ENCODE results near the gene VPS52.

VPS52 gene

GRCh38 chr6:33271468-33272274 lies at the start of gene VPS52, which contains the start of gene RPS18:
VPS52 (minus strand) TSS chr6:33271876; CDS start chr6:33271675, 201 bp downstream.
RPS18 (plus strand) TSS chr6:33272075; CDS start chr6:33272120, 45 bp downstream.
- peaks cover 66% of the 10 kb centered on the region for H3K36me3 ChIP-seq (ENCODE audit: insufficient read depth, low read length)
- no peaks in the 10 kb centered on the region for H3K9me3 ChIP-seq (ENCODE audit: low read length)

GRCh38 chr6:33321227-33321626 lies 49.6 kb upstream of the VPS52 start:
- H3K36me3 ChIP-seq (ENCODE audit: insufficient read depth, low read length), result peaks cover 33% of the 10 kb centered on the region
- peaks cover 49% of the 10 kb centered on the region for H3K4me1 ChIP-seq (ENCODE audit: insufficient read depth, low read length)
- H2AFZ ChIP-seq (ENCODE audit: low read depth, low read length), result no peak overlapping the region
- no peaks in the 10 kb centered on the region for H3K9me3 ChIP-seq (ENCODE audit: low read length)
- no peaks in the 10 kb centered on the region for H3K27me3 ChIP-seq (ENCODE audit: insufficient read depth, low read length)
- peak overlapping the region; percentile 62 for H3K4me3 ChIP-seq (ENCODE audit: low read length)

More at GRCh38 chr6:33271468-33272274, at the start of gene VPS52, which contains the start of gene RPS18:
- H3K4me3 ChIP-seq (ENCODE audit: low read length), result peak within 1 kb of the TSS; percentile 91
- no peaks in the 10 kb centered on the region for H3K27me3 ChIP-seq (ENCODE audit: insufficient read depth, low read length)
- H3K4me1 ChIP-seq (ENCODE audit: insufficient read depth, low read length), result peaks cover 44% of the 10 kb centered on the region
- H2AFZ ChIP-seq (ENCODE audit: low read depth, low read length), result peak within 1 kb of the TSS; percentile 93

- Histone ChIP-seq H3K4me3 (ENCODE audit: low read length) (no peak overlapping the region), H3K27me3 (ENCODE audit: insufficient read depth, low read length) (no peaks in the 10 kb centered on the region), H3K4me1 (ENCODE audit: insufficient read depth, low read length) (peaks cover 49% of the 10 kb centered on the region)
Observed at GRCh38 chr6:33320315-33321181, 48.9 kb upstream of the VPS52 start.

GRCh38 chr6:33319939-33320314 lies 48.3 kb upstream of the VPS52 start:
- Histone ChIP-seq H3K9me3 (ENCODE audit: low read length) (no peaks in the 10 kb centered on the region), H2AFZ (ENCODE audit: low read depth, low read length) (no peak overlapping the region), H3K4me3 (ENCODE audit: low read length) (no peak overlapping the region), H3K36me3 (ENCODE audit: insufficient read depth, low read length) (peaks cover 40% of the 10 kb centered on the region), H3K4me1 (ENCODE audit: insufficient read depth, low read length) (peaks cover 51% of the 10 kb centered on the region), H3K27me3 (ENCODE audit: insufficient read depth, low read length) (no peaks in the 10 kb centered on the region)

More at GRCh38 chr6:33320315-33321181, 48.9 kb upstream of the VPS52 start:
- Histone ChIP-seq H3K9me3 (ENCODE audit: low read length) (no peaks in the 10 kb centered on the region), H2AFZ (ENCODE audit: low read depth, low read length) (no peak overlapping the region), H3K36me3 (ENCODE audit: insufficient read depth, low read length) (peaks cover 39% of the 10 kb centered on the region)

- H2AFZ ChIP-seq (ENCODE audit: low read depth, low read length), result peak overlapping the region; percentile 54
- peak overlapping the region; percentile 66 for H3K4me3 ChIP-seq (ENCODE audit: low read length)
- H3K36me3 ChIP-seq (ENCODE audit: insufficient read depth, low read length), result peaks cover 40% of the 10 kb centered on the region
- no peaks in the 10 kb centered on the region for H3K27me3 ChIP-seq (ENCODE audit: insufficient read depth, low read length)
- H3K4me1 ChIP-seq (ENCODE audit: insufficient read depth, low read length), result peaks cover 52% of the 10 kb centered on the region
- no peaks in the 10 kb centered on the region for H3K9me3 ChIP-seq (ENCODE audit: low read length)
Observed at GRCh38 chr6:33318426-33319073, 46.9 kb upstream of the VPS52 start.

- H3K4me1 ChIP-seq (ENCODE audit: insufficient read depth, low read length), result peaks cover 52% of the 10 kb centered on the region
- H2AFZ ChIP-seq (ENCODE audit: low read depth, low read length), result peak within 1 kb of the TSS; percentile 54
- peak within 1 kb of the TSS; percentile 66 for H3K4me3 ChIP-seq (ENCODE audit: low read length)
- H3K9me3 ChIP-seq (ENCODE audit: low read length), result no peaks in the 10 kb centered on the region
- peaks cover 40% of the 10 kb centered on the region for H3K36me3 ChIP-seq (ENCODE audit: insufficient read depth, low read length)
- no peaks in the 10 kb centered on the region for H3K27me3 ChIP-seq (ENCODE audit: insufficient read depth, low read length)
Observed at GRCh38 chr6:33317669-33318425, 46.2 kb upstream of the VPS52 start, which contains the start of gene ZBTB22. ZBTB22 (minus strand) TSS chr6:33317744; CDS start chr6:33316916, 828 bp downstream.

- Histone ChIP-seq H3K9me3 (ENCODE audit: low read length) (no peaks in the 10 kb centered on the region), H3K36me3 (ENCODE audit: insufficient read depth, low read length) (peaks cover 40% of the 10 kb centered on the region), H3K27me3 (ENCODE audit: insufficient read depth, low read length) (no peaks in the 10 kb centered on the region), H2AFZ (ENCODE audit: low read depth, low read length) (no peak overlapping the region), H3K4me1 (ENCODE audit: insufficient read depth, low read length) (peaks cover 57% of the 10 kb centered on the region), H3K4me3 (ENCODE audit: low read length) (peak overlapping the region; percentile 66)
Observed at GRCh38 chr6:33317419-33317668, 45.7 kb upstream of the VPS52 start.

GRCh38 chr6:33316603-33317418 lies 45.1 kb upstream of the VPS52 start:
- Histone ChIP-seq H3K9me3 (ENCODE audit: low read length) (no peaks in the 10 kb centered on the region), H3K27me3 (ENCODE audit: insufficient read depth, low read length) (no peaks in the 10 kb centered on the region), H3K36me3 (ENCODE audit: insufficient read depth, low read length) (peaks cover 40% of the 10 kb centered on the region), H3K4me1 (ENCODE audit: insufficient read depth, low read length) (peaks cover 56% of the 10 kb centered on the region), H3K4me3 (ENCODE audit: low read length) (peak overlapping the region; percentile 66), H2AFZ (ENCODE audit: low read depth, low read length) (no peak overlapping the region)

- H2AFZ ChIP-seq (ENCODE audit: low read depth, low read length), result no peak overlapping the region
- H3K9me3 ChIP-seq (ENCODE audit: low read length), result no peaks in the 10 kb centered on the region
- H3K4me3 ChIP-seq (ENCODE audit: low read length), result no peak overlapping the region
- peaks cover 35% of the 10 kb centered on the region for H3K36me3 ChIP-seq (ENCODE audit: insufficient read depth, low read length)
- no peaks in the 10 kb centered on the region for H3K27me3 ChIP-seq (ENCODE audit: insufficient read depth, low read length)
- peaks cover 48% of the 10 kb centered on the region for H3K4me1 ChIP-seq (ENCODE audit: insufficient read depth, low read length)
Observed at GRCh38 chr6:33315793-33316602, 44.3 kb upstream of the VPS52 start.

GRCh38 chr6:33314943-33315792 lies 43.5 kb upstream of the VPS52 start:
- H3K36me3 ChIP-seq (ENCODE audit: insufficient read depth, low read length), result peaks cover 27% of the 10 kb centered on the region
- H3K9me3 ChIP-seq (ENCODE audit: low read length), result no peaks in the 10 kb centered on the region
- no peak overlapping the region for H2AFZ ChIP-seq (ENCODE audit: low read depth, low read length)
- H3K27me3 ChIP-seq (ENCODE audit: insufficient read depth, low read length), result no peaks in the 10 kb centered on the region
- no peak overlapping the region for H3K4me3 ChIP-seq (ENCODE audit: low read length)
- peaks cover 44% of the 10 kb centered on the region for H3K4me1 ChIP-seq (ENCODE audit: insufficient read depth, low read length)

All from neuron (in vitro differentiated cells).